NCI-H345 treated with DMSO at 0.1 percent for 48 hours (cell line): ENCODE results near the gene ACTR1B.
A peak's percentile ranks its signal among the peaks of the same experiment; 100 is the strongest.
"Not testable (repeated sequence)": the region's sequence is repeated elsewhere in the genome, so short reads cannot be mapped to it uniquely, and the experiment has no call there.

Experiments used
- DNase-seq: peaks from one replicate; lab custom pipeline; 2025; ENCODE audit not compliant: unreplicated experiment; lab: John Stamatoyannopoulos, UW

Gene ACTR1B

DNA sequence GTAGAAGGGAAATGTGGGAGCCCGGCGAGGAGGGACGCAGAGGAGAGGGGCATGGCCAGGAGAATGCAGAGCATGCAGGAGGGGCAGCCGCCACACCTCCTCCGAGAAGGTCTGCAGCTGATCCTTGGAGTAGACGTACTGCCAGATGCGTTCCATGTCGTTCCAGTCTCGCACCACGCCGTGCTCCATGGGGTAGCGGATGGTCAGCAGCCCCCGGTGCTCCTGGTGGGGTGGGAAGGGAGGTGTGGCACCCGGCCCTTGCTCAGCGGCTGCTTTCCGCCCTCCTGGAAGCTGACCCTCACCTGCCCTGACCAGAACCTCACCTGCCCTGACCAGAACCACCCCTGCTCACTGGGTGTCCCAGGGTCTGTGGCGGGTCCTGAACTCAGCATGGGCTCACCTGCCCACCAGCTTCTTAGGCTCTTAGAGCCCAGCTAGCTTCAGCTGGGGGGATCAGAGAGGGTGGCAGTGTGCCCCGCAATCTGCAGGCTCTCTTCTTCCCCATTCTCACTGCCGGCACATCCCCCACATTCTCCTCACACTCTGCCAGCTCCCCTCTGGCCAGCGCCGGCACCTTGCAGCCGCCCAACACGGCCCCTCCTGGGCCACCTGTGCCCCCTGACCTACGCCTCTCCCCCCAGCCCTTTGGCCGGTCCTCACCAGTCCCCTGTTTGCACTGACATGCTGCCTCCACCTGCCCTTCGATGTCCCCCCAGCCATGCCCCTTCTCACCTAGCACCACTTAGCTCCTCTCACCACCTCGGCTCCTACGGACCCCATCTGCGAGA, 4.4 kb downstream of the ACTR1B start:
- no peak for DNase-seq

DNA sequence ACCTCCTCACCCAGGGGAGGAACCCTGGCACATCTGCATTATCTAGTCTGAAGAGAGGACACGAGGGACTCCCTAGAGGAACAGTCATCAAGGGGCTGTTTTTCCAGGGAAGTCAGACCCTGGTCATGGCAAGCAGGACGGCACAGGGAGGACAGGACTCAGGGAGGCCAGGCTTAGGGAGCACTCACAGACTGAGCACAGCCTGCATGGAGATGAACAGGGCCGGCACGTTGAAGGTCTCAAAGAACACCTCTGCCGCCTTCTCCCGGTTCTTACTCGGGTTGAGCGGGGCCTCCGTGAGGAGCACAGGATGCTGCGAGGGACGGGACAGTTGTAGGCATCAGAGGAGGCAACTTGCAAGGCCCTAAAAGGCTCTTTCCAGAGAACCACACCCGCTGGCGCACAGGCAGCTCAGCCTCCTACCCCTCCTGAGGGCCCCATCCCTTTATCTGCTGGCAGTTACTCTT, 5.1 kb downstream of the ACTR1B start:
- no peak for DNase-seq

DNA sequence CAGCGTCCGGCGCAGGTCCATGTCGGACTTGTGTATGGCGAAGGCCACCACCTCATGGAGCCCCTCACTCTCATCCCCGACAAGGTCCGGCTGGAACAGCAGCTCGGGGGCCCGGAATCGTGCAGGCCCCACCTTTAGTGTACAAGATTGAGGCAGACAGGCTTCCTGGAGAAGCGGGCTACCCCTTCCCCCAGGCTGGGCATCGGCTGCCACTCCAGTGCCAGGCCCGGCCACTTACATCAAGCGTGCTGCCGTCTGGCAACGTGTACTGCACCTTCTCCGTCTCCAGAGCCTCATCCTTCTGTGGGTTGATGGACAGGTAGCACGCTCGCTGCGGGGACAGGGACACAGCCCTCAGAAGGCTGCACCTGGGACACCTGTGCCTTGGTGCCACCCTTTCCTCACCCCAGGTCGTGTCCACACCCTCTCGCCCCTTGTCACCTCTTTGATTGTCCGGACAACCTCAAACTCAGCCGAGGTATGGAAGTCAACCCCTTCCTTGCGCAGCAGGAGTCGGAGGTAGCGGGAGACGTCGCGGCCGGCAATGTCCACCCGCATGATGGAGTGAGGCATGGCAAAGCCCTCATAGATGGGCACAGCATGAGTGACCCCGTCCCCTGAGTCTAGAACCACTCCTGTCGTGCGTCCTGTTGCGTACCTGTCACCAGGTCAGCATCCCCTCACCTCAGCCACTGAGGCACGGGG, 5.7 kb downstream of the ACTR1B start:
- no peak for DNase-seq

DNA sequence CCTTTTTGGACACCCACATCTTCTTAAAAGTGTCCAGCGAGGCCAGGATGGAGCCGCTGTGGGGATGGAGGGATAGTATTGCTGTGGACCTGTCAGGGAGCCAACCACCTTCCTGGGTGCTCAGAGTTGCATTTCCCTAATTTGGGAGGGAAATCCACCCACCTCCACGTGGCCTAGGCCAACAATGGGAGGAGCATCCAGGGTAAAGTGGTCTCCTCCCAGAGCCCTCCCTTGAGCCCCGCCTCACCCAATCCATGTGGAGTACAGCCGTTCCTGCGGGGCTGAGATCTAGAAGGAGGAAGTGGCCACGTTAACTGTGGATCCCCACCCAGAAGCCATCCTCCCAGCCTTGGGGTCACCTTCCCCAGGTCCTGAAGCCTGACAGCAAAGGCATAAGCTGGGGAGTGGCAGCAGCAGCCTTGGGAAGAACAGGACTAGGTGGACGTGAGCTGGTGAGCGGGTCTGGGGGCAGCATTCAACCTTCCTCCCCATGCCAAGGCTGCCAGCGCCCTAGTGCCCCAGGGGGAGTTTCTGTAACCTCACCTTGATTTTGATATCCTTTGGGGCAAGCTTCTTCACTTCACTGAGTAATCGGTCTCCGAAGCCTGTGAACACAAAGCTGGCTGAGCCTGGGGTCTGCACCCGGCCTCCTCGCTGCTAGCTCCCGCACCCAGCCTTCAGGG, 6.8 kb downstream of the ACTR1B start:
- no peak for DNase-seq

DNA sequence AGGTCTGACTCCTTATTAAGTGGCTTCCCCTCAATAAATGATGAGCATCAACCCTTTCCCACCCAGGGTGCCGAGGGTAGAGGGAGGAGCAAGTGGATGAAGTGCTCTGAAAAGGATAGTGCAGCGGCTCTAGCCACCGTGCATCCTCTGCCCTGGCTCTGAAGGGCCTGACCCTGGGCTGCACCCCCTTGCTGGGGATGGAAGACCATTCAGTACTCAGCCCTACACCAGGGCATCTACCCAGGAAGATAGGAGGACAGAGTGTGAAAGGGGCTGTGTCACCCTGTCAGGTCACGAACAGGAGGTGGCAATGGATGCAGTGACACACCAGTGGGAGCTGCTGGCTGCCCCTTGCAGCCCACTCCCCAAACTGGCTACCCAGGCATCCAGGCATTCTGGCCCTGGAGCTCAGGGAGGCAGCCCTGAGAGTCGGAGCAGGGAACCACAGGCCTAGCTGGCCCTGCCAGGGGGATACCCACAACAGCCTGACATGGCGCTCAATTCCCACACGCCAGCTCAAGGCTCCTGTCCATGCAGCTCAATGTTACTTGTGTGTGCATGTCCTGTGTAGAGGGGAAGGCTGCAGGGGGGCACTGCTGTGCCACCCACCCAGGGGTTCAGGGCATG, 7.6 kb downstream of the ACTR1B start:
- no peak for DNase-seq

DNA sequence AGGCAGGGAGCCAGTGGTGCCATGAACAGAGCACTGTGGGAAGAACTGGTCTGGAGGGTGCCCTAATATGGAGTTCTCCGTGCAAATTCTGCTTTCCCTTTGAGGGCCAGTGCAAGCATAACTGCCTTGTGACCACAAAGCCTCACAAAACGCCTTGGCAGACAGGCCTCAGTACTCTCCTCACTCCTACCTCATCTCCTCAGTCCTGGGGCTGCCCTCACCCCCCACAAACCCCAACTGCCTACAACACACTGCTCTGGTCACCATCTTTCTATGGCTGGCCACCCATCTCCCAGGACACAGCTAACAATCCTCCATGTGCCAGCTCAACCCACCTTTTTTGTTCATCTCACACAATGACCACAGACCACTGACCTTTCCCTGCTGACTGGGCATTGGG, 9.1 kb downstream of the ACTR1B start:
- DNase-seq: no peak

DNA sequence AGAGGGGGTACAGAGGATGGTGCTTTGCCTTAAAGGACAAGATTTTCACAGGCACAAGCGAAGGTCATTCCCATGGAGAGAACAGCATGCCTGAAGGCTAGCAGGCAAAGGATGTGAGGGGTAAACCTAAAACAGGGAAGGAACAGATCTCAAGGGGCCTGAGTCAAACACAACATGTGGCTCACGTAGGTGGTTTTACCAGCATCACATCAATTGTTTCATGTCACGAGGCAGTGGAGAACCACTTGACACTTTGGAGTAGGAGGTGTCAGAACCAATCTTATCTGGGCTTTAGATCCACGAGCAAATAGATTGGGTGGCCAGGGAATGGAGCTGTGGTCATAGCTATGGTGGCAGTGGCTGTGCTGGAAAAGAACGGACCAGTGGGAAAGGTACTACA, 9.5 kb downstream of the ACTR1B start:
- no peak for DNase-seq

DNA sequence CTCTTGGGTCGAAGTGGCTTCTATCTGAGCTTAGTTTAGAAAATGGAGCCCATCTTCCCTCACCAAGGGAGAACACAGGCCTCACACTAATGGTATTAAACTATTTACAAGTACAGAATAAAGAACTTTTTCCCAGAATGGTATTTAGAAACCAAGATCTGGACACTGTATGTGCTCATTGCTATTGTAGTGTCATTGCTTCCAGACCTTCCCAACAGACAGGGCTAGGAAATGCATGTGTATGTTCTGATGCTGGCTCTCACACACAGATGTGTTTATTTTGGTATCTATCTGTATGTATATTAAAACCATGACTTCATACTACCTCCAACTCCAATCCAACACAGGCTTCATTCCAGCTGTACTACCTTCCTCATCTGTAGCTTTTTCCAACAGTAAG, 10.0 kb downstream of the ACTR1B start:
- no peak for DNase-seq

DNA sequence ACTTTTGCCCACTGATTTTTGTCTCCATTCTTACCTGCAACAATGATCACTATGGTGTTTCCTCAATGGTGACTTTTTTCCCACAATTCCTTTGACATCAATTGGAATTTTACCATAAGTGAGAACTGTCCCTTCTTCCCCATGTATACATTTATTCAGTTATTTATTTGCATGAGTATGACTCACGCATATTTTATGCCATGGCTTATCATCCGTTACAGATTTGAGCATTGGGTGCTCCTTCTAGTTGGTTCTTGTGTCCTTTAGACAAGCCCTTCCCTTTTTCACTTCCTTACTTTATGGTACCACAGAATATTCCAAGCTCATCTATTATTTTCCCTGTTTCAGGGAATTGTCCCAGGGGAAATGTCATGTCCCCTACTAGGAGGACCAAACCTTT, 10.4 kb downstream of the ACTR1B start:
- DNase-seq: no peak

DNA sequence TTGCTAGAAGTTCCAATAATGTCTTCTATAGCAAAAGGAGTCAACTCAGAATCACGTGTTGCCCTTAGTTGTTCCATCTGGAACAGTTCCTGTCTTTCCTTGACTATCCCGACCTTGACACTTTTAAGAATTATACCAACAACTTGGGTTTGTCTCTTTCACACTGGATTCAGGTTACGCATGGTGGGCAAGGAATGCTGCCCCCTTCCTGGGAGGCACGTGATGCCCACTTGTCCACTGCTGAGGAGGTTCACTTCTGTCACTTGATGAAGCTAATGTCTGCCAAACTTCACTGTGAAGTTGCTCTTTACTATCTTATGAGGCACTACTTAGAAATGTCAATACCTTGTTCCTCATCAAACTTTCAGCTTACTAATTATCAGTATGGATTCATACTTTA, 12.7 kb downstream of the ACTR1B start:
- DNase-seq: no peak

DNA sequence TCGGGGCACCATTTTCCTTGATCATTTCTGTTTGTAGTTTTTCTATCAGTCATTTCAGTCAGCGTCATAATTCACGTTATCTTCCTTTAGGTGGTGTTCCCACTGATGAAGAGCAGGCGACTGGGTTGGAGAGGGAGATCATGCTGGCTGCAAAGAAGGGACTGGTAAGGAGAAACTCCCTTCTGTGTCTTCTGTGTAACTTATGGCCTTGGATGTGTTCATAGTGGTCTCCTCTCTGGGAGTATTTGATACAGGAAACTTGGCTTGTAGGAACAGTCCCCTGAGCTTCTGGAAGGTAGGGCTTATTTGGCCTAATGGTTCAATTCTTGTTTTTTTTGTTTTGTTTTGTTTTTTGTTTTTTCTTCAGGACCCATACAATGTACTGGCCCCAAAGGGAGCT, 16.9 kb downstream of the ACTR1B start:
- no peak for DNase-seq

DNA sequence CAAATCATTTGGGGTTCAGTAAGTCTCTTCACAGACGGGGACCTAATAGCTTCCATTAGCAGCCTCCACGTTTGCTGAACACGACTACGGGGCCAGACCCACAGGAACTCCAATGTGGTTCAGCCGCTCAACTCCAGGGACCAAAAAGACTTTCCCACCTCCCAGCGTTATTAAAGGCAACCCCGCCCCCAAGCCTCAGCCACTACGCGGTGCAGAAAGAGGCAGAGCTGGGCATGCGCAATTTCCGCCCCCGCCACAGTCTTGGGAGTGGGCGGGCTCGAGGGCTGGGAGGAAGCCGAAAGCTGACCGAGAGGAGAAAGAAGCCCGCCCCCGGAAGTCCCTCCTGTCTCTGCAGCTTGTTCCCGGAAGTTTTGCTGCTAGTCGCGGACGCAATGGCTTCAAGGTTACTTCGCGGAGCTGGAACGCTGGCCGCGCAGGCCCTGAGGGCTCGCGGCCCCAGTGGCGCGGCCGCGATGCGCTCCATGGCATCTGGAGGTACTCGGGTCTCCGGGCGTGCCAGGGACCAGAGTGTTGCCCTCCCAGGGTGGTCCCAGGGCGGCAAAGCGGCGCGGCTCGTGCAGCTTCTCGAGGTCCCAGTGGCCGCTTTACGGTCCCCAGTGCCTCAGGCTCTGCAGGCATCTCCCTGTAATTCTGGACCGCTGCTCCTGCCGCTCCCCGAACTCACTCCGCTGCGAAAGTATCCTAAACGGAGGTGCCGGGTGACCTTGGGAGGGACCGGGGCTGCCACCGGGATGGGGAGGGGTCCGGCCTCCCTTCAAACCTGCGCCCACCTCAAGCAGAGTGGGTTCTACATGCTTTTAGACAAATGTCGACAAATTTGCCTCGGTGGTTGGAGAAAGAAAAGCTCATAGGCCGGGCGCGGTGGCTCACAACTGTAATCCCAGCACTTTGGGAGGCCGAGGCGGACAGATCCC, 17.9 kb downstream of the ACTR1B start, which contains the start of gene COX5B:
Gene COX5B, plus strand, starts transcription at position 368 of the 935 bp plus-strand sequence. Its CDS starts 25 bp downstream, at position 393.
- peak; percentile 98 for DNase-seq

DNA sequence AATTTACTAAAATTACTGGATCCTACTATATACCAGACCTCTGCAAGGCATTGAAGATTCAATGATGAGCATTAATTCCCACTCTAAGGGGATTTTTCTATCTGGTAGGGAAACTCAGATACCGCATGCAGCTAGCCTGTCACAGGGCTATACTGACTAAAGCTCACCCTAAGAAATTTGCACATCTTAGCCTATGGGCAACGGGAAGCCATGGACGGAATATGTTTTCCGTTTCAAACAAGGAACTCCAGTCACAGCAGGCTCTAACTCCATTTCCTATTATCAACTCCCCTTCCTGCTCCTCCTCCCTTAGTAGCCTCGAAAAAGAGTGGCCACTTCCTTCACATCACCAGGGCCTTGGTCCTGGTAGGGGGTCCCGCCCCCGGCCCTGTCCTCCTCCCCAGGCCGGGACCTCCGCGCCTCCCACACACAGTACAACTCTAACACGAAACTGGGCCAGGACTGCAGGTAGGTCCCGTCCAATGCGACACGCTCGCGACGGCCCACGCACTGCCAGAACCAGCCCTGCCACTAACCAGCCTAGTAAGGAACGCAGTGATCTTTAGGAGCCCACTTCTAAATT, 18.6 kb downstream of the ACTR1B start:
- no peak for DNase-seq

DNA sequence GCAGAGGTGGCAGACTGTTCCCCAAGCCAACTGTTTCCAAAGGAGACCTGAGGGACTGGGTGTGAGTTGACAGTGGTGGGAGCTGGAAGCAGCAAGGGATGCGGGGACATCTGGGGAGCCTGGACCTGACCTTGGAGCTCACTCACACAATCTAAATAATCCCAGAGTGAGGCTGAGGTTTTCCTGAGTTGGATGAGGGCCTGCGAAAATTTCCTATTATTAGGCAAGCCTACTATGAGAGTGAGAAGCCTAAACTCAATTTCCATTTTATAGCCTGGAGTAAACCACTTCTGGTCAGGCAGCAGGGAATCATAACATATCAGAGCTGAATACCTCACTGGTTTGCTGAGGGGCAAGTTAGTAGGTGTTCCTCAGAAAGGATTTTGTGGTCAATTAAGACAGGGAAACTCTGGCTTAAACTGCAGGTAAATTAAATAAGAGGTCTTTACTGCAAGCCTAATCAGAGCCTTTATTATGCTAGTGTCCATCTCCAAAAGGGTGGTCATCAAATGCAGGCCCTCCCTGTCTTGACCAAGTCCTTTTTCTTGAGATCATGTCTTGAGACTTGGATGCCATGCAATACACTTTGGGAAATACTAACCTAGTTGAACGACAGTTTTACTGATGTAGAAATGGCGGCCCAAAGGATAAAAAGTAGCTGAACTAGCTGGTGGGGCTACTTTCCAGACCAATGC, 19.7 kb downstream of the ACTR1B start:
- no peak for DNase-seq

DNA sequence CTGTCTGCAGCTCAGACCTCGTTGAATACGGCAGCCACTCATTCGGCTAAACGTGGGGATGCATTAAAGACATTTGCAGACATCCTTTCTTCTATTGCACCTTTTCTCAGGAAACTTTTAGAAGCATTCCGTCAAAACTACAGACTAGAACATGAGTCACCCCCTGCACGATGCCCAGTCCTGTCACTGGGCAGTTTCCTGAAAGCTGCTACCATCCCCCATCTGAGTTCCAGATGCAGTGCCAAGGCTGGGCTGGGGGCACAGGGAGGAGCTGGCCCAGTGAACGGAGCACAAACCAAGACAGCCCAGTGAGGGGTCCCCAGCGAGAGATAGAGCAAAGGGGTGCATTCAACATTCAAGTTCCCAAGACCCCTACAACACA, 37.8 kb downstream of the ACTR1B start:
- not testable (repeated sequence) for DNase-seq

DNA sequence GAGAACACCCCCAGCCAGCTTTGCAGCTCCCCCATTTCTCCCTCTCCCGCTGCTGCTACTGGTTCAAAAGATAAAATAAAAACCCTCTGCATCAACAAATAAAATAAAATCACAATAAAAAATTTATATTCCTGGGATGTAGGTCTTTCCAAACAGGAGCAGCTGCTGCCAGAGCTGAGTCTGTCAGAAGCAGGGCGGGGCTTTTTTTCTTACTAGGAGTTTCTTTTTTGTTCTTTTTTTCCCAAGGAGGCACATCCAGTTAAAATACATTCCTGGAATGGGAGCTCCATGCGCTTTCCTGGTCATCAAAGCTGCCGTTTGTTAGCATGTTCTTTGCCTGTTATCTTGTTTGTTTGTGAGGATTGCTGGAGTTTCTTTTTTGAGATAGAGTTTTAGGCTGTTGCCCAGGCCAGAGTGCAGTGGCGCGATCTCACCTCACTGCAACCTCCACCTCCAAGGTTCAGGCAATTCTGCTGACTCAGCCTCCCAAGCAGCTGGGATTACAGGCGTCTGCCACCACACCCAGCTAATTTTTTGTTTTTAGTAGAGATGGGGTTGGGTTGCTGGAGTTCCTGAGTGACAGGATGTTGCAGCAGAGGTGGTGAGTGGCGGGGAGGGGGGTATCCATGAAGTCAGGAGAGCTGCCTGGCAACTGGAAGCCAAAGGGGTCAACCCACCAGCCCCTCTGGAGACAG, 38.3 kb downstream of the ACTR1B start:
- DNase-seq: not testable (repeated sequence)

DNA sequence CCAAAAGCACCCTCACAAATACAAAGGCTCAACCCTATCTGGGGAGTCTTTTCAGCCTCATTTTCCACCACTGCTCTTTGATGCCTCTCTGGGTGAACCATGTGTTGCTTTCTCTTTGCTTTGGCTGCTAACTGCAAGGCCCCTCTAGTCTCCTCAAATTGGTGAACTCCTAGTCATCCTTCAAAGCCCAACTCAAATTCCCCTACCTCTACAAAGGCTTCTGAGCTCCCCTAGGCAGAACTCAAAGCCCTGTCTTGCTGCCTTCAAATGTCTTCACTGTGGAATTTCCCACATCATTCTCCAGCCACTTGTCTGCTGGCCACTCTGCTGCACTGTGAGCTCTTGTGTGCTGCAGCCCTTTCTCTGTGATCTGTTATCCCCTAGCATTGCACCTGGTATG, 40.9 kb downstream of the ACTR1B start:
- DNase-seq: not testable (repeated sequence)

DNA sequence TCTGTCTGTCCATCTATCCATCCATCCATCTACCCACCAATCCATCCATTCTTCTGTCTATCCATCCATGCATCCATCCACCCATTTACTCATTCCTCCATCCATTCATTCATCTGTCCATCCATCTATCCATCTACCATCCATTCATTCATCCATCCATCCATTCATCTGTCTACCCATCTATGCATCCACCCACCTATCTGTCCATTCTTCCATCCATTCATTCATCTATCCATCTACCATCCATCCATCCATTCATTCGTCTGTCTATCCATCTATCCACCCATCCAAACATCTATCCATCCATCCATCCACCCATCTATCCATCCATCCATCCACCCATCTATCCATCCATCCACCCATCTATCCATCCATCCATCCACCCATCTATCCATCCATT, 43.4 kb downstream of the ACTR1B start:
- DNase-seq: not testable (repeated sequence)
